Measurements from ENCODE around the gene SLCO1C1.

GRCh38 chr12:20718294-20718693 is 23.2 kb downstream of the SLCO1C1 start:
- TF ChIP-seq CTCF (conservative IDR thresholded peaks at IDR 0.05) (no peak), ZFX (IDR thresholded peaks at IDR 0.05) (no peak)

Measured in C4-2B (cell line).